LNCAP (cell line): ENCODE data around the gene RNF40.

Source experiments
- CTCF ChIP-seq: fragments of 450-650 bp; IDR thresholded peaks from 2 replicates; pipeline ENCODE4 v1.5.1; 2017; ENCODE audit warnings: mild to moderate bottlenecking

Gene RNF40

GRCh38 chr16:30813821-30814189, 51.7 kb downstream of the RNF40 start:
- TF ChIP-seq CTCF = no peak

DNA sequence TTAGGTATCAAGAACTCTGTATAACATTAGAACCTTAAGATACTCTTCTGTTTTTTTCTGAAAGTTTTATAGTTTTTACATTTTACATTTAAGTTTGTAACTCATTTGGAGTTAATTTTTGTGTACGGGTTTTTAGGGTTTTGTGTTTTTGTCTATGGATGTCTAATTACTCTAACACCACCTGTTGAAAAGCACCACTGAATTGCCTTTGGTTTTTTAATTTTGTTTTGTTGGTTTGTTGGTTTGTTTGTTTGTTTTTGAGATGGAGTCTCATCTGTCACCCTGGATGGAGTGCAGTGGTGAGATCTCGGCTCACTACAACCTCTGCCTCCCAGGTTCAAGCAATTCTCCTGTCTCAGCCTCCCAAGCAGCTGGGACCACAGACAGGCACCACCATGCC, 54.6 kb downstream of the RNF40 start:
- no peak for TF ChIP-seq CTCF

- no peak for TF ChIP-seq CTCF
Observed at GRCh38 chr16:30820952-30821421, 58.9 kb downstream of the RNF40 start.

GRCh38 chr16:30821891-30822290, 59.8 kb downstream of the RNF40 start:
- no peak for TF ChIP-seq CTCF
